ENCODE measurements around the gene BACH1.
"Not testable (repeated sequence)": the region's sequence is repeated elsewhere in the genome, so short reads cannot be mapped to it uniquely, and the experiment has no call there.

BACH1 gene

DNA sequence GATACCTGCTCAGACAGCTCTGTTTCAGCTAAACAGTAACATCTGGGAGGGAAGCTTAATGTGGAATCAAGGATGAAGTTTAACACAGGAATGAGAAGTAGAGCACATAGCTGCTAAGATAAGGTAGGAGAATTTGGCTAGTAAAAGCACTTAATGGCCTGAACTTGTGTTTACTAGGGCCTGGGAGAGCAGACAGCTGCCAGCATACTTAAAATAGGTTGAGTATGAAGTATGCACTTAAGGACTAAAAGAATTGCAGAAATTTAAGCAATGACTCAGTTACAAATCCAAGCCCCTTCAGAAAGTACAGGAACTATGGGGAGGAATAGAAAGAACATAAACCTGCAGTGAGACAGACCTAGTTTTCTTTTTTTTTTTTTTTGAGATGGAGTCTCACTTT is 53.0 kb downstream of the BACH1 start:
- POLR2A ChIA-PET = no interaction called here
- no peak for DNase-seq (ENCODE audit: extremely low spot score)
- CTCF ChIA-PET = interaction anchor here (1.0 to 4.0 kb wide), 6 partner anchors 9 to 263 kb away, joined by 3 to 26 read pairs (median 8); no protein-coding TSS in a partner anchor
- TF ChIP-seq CTCF (IDR thresholded peaks at IDR 0.05; ENCODE audit: control extremely low read depth, extremely low read depth, low read depth, missing control alignments) = no peak

DNA sequence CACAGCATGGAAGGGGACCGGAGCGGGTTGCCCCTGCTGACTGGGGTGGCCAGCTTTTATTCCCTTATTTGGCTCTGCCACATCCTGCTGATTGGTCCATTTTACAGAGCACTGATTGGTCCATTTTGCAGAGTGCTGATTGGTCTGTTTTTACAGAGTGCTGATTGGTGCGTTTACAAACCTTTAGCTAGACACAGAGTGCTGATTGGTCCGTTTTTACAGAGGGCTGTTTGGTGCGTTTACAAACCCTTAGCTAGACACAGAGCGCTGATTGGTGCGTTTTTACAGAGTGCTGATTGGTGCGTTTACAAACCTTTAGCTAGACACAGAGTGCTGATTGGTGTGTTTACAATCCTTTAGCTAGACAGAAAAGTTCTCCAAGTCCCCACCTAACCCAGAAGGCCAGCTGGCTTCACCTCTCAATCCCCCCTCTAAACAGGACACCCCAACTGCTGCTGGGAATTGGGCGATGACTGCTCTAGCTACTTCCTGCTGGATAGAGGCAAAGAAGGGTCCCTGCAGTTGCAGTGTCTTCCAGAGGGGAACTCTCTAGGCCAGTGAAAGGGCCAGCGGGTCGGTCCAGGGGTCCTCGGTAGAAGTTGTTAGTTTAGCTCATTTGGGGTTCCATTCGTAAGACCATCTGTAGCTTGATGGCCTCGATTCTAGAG is 56.5 kb downstream of the BACH1 start:
- POLR2A ChIA-PET; DNase-seq (ENCODE audit: extremely low spot score): not testable (repeated sequence)
- CTCF ChIA-PET = interaction anchor here (1.1 to 2.8 kb wide), 4 partner anchors 12 to 254 kb away, joined by 3 to 13 read pairs (median 6); no protein-coding TSS in a partner anchor

DNA sequence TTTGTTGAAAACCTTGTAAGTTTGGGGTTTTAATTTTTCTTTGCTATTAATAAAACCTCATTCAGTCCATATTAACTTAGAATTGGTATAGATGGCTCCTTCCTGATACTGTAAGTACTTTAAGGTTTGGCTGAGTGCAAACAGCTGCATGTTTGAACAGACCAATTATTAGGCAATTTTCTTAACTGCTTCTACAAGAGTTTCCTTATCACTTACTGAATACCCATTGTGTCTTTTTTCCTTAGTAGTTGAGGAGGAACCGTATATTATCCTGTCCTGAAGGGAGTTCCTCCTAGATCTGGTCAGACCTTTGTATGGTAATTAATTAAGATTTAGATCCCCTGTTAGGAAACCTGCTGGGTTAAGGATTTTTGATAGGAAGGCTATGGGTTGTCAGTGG is 57.6 kb downstream of the BACH1 start:
- DNase-seq (ENCODE audit: extremely low spot score) = not testable (repeated sequence)

DNA sequence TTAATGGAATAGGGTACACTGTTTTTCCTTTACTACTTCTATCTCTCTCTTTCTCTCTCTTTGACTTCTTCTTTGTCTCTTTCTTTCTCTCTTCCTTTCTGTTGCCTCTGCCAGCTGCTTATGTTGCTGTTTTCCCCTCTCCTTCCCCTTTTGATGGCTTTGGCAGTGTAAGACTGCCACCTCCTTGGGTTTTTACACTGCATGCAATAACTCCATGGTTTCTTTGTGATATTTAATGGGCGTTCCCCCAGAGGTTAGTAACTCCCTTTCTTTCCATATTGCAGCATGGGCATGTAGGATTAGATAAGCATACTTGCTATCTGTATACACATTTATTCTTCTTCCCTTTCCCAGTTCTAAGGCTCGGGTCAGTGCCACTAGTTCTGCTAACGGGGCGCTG is 58.1 kb downstream of the BACH1 start:
- DNase-seq (ENCODE audit: extremely low spot score); POLR2A ChIA-PET: not testable (repeated sequence)
- CTCF ChIA-PET = interaction anchor here (1.1 kb wide), 2 partner anchors 10 to 241 kb away, joined by 3 to 4 read pairs; no protein-coding TSS in a partner anchor

More for the DNA sequence above, 57.6 kb downstream of the BACH1 start:
- CTCF ChIA-PET = interaction anchor here (1.1 to 2.2 kb wide), 3 partner anchors 10 to 241 kb away, joined by 3 to 9 read pairs (median 4); no protein-coding TSS in a partner anchor
- POLR2A ChIA-PET = not testable (repeated sequence)

DNA sequence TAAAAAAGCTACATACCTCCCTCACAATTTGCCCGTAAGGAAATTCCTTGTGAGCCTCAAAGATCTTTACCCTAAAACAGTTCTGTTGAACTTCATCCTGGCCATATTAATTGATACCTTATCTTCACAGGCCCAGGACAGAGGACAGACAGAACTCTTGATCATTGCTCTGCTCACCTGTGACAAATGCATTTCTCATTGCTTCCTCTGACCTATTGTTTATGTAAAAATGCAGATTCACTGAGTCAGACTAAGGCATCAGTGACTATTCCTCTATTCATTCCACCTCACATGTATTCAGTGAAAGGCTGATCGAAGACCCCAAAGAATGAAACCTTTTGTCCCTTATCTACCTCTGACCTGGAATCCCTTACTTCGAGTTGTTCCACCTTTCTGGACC is 61.0 kb downstream of the BACH1 start:
- CTCF ChIA-PET = interaction anchor here (1.0 to 4.6 kb wide), 3 partner anchors 10 to 259 kb away, joined by 3 to 39 read pairs (median 26); no protein-coding TSS in a partner anchor
- no peak for DNase-seq (ENCODE audit: extremely low spot score)
- TF ChIP-seq CTCF (IDR thresholded peaks at IDR 0.05; ENCODE audit: control extremely low read depth, extremely low read depth, low read depth, missing control alignments) = no peak
- POLR2A ChIA-PET = no interaction called here

DNA sequence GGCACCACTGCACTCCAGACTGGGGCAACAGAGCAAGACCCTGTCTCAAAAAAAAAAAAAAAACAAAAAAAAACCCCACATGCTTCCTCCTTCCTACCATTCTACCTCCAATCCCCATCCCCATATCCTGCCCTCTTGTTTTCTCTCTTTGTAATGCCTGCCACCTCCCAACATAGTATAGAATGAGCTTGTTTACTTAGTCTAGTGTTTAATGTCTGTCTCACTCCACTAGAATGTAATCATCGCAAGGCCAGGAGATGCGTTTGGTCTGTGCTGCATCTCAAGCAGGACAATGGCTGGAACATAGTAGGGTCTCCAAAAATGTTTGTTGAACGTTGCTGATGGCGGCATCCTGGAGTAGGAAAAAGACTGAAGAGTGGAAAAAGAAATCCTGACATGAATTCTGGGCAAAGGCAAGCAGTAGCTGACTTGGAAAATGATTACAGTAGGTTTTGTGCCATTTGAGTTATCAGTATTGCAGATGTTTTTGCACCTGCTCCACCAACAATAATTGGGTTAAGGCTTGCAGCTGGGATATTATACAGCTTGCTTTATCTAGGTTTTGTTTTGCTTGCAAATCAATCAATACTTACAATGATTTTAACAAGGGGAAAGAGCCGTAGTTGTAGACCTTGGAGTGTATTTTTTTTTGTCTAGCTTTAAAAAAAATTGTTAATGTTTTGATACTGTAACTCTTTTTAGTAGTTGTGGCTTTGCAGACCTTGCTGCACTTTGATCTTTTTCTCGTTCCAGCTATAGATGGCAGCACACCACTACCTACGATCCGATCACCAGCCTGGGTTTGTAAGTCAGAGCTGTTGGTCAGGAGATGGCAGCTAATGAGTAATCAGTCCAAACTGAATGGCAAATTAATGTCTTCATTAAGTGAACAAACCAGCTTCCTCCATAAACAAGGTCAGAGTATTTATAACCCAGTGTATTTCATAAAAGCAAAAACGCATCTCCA is 62.4 kb downstream of the BACH1 start:
- ChIA-PET CTCF (interaction anchor here (1.0 to 4.6 kb wide), 8 partner anchors 10 to 488 kb away, joined by 3 to 39 read pairs (median 4); no protein-coding TSS in a partner anchor), POLR2A (no interaction called here)
- no peak for TF ChIP-seq CTCF (IDR thresholded peaks at IDR 0.05; ENCODE audit: control extremely low read depth, extremely low read depth, low read depth, missing control alignments)
- no peak for DNase-seq (ENCODE audit: extremely low spot score)

- no peak for DNase-seq (ENCODE audit: extremely low spot score)
- no peak for TF ChIP-seq CTCF (IDR thresholded peaks at IDR 0.05; ENCODE audit: control extremely low read depth, extremely low read depth, low read depth, missing control alignments)
- ChIA-PET CTCF (interaction anchor here (0.9 to 4.6 kb wide), 3 partner anchors 8 to 28 kb away, joined by 3 to 39 read pairs (median 3); no protein-coding TSS in a partner anchor), POLR2A (no interaction called here)
These were observed 64.0 kb downstream of the BACH1 start for GRCh38 chr21:29362758-29363157.

Measured in GM10248 (cell line).